GM21423 (cell line): ENCODE data around the gene TRIM7.
"Not testable (repeated sequence)": the region's sequence is repeated elsewhere in the genome, so short reads cannot be mapped to it uniquely, and the experiment has no call there.

ENCODE experiments used
- ATAC-seq: cut with Tn5 transposase; IDR thresholded peaks from one replicate; pipeline ENCODE4 v1.9.1; 2021; ENCODE audit warnings: mild to moderate bottlenecking, moderate library complexity; ENCODE audit not compliant: unreplicated experiment

TRIM7 gene

DNA sequence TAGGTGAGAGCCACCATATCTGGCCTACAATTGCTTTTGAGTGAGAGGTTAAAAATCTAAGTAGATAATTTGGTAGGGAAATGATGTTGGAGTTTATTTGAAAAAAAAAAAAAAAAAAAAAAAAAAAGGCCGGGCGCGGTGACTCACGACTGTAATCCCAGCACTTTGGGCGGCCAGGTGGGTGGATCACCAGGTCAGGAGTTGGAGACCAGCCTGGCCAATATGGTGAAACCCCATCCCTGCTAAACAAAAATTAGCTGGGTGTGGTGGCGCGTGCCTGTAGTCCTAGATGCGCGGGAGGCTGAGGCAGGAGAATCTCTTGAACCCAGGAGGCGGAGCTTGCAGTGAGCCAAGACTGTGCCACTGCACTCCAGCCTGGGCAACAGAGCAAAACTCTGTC, 9.3 kb upstream of the TRIM7 start:
- not testable (repeated sequence) for ATAC-seq

DNA sequence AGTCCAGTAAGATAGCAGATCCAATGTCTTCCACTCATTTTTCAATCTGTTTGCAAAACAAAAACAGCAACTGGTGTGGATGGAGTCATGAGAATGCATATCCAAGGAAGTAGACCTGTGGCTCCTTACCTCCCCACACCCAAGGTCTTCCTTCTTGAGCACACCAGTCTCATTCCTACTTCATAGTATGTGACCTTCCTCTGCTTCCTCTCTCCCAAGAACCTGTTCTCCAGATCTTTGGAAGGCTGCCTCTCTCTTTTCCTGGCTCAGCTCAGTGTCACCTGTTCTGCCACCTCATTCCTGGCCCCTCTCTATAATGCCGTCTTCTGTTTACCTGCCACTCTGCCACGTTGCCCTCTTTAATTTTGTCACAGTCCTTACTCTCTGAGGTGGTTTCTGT, 7.9 kb upstream of the TRIM7 start:
- ATAC-seq = no peak

DNA sequence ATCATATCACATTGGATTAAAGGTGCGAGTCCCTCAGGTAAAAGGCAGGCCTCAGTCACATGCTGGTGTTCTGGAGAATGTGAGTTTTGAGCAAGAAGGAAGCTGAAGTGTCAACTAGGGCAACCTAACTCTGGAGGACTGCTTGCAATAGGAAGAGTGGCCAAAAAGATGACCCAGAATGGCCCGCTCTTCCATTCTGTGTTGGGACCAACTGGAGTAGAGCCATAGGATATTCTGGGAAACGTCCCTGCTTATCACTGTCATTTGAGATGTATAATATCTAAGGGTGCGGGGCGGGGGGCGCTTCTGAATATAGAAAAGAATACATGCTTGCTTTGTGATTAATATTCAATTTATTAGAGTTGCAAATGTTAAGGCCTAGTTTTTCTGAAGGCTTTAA, 7.1 kb upstream of the TRIM7 start:
- no peak for ATAC-seq

- no peak for ATAC-seq
These were observed 6.2 kb upstream of the TRIM7 start for GRCh38 chr5:181211208-181211607.

DNA sequence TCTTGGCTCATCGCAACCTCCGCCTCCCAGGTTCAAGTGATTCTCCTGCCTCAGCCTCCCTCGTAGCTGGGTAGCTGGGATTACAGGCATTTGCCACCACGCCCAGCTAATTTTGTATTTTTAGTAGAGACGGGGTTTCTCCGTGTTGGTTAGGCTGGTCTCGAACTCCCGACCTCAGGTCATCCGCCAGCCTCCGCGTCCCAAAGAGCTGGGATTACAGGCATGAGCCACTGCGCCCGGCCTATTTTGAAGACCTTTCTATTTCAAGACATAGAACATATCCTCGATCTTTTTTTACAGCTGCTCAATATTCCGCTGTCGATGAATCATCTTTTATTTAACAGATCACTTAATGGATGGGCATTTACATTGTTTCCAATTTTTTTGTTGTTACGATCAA, 5.7 kb upstream of the TRIM7 start:
- not testable (repeated sequence) for ATAC-seq

GRCh38 chr5:181210148-181210547, 5.2 kb upstream of the TRIM7 start:
- not testable (repeated sequence) for ATAC-seq

- ATAC-seq = not testable (repeated sequence)
These were observed 4.0 kb upstream of the TRIM7 start for GRCh38 chr5:181209006-181209405.

DNA sequence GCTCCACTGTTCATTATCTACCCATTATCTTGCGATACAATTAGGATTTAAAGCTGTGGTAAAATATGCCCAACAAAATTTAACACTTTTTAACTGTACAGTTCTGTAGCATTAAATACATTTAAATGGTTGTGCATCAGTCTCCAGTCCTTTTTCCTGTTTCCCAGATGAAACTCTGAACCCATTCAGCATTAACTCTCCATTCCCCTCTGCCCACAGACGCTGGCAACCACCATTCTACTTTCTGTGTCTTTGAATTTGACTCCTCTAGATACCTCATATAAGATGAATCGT, 2.9 kb upstream of the TRIM7 start:
- no peak for ATAC-seq

GRCh38 chr5:181207214-181207959, 2.4 kb upstream of the TRIM7 start:
- no peak for ATAC-seq

GRCh38 chr5:181205761-181206649, 1.0 kb upstream of the TRIM7 start:
- no peak for ATAC-seq

GRCh38 chr5:181204113-181204825, 727 bp downstream of the TRIM7 start:
- no peak for ATAC-seq

GRCh38 chr5:181203777-181204112, 1.3 kb downstream of the TRIM7 start:
- ATAC-seq = no peak

DNA sequence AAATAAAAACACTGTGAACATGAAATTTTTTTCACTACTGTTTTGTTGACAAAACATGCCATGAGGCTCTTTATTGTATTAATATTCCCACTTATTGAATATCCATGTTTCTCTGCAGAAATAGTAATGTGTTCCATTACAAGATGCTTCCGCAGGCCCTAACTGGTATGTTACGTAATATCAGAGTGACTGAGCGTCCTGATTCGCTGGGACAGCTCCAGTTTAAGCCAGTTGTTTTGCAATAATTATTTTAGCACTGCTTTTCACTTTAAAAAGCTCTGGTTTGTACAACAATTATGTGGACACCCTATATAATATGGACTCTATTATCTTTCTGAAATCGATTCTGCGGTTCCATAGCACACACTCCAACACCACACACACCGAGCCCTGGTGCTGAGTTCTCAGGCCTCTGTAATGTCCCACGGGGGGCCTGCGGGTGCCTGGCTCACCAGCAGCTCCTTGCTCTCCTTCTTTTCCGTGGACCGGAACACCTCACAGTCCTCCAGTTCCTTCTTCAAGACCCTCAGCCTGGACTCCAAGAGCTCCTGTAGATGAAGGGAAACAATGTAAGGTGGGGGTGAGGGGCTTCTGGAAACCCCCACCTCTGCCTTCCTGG, 1.8 kb downstream of the TRIM7 start:
- ATAC-seq = no peak

DNA sequence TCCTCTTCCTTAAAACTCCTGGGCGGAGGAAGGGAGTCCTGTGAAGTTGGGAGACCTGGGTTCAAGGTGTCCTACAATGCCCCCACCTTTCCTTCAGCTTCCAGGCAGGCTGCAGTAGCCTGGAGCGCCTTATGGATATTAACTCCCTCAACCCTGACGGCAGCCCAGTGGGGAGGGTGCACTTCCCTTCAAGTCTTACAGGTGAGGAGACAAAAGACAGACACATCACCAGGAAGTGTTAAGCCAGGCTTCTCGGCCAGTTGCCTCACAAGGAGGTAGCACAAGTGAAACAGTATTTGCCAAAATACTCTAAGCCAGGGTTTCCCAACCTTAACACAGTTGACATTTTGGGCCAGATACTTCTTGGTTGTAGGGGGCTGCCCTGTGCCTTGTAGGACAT, 4.2 kb downstream of the TRIM7 start:
- no peak for ATAC-seq

GRCh38 chr5:181199881-181200638, 4.9 kb downstream of the TRIM7 start:
- no peak for ATAC-seq

DNA sequence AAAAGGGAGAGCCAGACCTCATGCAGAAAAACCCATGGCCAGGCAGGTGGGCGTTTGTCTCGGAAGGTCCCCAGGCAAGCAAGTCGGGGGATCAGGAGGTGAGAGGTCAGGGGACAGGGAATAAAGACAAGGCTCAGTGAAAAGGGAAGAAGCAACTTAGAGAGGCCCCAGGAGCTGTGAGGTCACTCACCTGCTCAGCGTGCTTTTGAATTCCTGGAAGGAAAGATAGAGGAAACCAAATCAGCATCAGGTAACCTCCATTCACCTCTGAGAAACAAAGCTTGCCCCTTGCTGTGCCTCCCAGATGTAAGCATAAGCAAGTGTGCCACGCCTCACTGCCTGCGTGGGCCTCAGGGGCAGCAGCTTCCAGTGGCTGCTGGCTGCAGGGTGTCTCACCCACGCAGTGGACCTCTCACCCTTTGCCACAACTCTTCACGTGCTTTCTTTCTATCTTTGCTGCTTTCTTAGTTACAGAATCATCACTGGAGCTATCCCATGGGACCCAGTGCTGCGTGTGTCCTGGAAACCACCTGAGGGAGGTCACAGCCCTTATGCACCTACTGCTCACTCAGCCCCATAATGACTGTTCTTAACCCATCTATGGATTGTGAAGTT, 6.0 kb downstream of the TRIM7 start:
- ATAC-seq = peak; percentile 62

DNA sequence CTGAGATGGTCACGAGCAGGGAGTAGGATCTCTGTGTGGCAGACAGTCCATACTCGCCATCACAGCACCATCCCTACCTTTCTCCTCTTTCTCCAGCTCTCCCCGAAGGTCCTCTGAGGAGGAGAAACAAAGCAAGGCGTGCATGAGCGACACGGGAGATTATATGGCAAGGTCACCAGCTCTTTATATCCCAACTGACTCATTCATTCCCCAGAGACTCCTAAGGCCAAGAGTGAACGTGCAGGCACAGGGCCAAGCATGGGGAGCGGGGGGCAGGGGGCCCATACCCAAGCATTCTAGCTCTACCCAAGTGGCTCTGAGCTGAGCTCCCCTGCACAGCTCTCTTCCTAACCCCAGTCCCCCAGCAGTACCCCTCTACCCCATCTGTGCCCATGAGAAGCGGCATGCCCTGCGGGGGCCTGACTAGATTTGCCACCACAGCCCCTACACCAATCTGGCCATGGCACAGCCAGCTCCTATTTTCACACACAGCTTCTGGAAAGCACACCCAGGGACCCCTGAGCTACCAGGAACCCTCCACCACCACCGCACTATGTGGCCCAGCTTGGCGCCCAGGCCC, 6.8 kb downstream of the TRIM7 start:
- ATAC-seq = no peak

DNA sequence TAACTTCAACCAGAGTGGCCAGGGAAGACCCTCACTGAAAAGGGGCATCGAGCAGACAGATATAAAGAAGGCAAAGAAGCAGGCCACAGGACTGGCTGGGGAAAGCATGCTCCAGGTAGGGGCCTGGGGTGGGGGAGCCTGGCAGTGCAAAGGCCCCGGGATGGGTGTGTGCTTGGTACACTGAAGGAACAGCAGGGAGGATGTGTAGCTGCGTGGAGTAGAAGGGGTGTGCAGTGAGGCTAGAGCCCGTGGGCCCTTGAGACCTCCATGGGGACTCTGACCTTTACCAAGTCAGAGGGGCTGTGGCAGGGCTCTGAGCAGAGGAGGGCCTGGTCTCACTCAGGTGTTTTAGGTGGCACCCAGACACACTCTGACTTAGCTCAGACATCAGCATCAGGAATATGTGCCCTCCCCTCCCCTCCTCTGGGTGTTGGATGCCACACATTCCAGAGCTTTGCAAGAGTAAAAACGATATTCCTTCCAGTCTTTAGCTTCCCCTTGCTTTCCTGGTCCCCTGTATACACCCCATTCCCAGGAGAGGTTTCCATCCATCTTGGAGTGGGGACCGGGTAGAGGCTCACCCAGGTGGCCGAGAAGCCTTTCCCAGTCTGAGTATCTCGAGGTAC, 7.6 kb downstream of the TRIM7 start:
- no peak for ATAC-seq

DNA sequence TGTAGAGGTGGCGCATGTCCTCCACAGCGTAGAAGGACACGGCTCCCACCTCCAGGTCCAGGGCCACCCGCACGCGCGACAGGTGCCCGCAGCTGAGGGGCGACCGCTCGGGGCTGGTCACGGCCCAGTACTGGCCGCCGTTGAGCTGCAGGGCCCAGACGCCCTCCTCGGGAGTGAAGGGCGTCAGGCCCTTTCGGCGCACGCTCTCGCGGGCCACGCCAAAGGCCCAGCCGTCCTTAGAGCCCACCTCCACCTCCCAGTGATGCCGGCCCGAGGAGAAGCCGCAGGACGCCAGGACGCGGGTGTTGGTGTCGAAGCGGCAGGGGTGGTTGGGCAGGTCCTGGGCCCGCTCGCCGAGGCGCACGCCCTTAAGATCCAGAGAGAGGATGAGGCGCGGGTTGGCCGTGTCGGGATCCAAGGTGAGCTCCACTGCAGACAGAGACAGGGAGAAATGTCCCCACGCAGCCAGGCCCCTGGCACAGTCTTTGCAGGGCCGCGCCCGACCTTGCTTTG, 9.7 kb downstream of the TRIM7 start:
- no peak for ATAC-seq
